Measurements from ENCODE around the gene EIF2B2.

GRCh38 chr14:74953686-74954085 lies 49.0 kb upstream of the EIF2B2 start:
- TF ChIP-seq YY1 (IDR thresholded peaks at IDR 0.05; ENCODE audit: insufficient read depth, insufficient read length) (no peak), SUZ12 (IDR thresholded peaks at IDR 0.05; ENCODE audit: extremely low read depth, insufficient read depth, insufficient read length) (no peak), ZNF274 (IDR thresholded peaks at IDR 0.05; ENCODE audit: low read depth, low read length) (no peak)

Data from NT2/D1 (cell line).